Myocyte (in vitro differentiated cells): ENCODE measurements around the gene ZNF507. TPM values are rescaled to one million over a fixed set of nuclear protein-coding genes. Genes with fewer than 3 reads are reported as not detected.
A peak's percentile ranks its signal among the peaks of the same experiment; 100 is the strongest.
"Not testable (repeated sequence)": the region's sequence is repeated elsewhere in the genome, so short reads cannot be mapped to it uniquely, and the experiment has no call there.

Experiments
- DNase-seq: peaks from one replicate; pipeline ENCODE4 v3.0.0-alpha.2; 2012; ENCODE audit warnings: low read depth
- total RNA-seq: library from RNA; depleted of rRNA; stranded (reverse); fragments of >200 nt; gene quantifications from 2 replicates; pipeline ENCODE4 v1.2.3, GENCODE V29; 2014

Gene ZNF507
- total RNA-seq, 1 donor from 2014 or later: 9.8 TPM

GRCh38 chr19:32406161-32407003 is 61.0 kb downstream of the ZNF507 start:
- DNase-seq: no peak

GRCh38 chr19:32407004-32407992 is 61.9 kb downstream of the ZNF507 start:
- DNase-seq: peak; percentile 61

- DNase-seq: peak; percentile 24
These were observed 69.8 kb downstream of the ZNF507 start for GRCh38 chr19:32415246-32415645.

DNA sequence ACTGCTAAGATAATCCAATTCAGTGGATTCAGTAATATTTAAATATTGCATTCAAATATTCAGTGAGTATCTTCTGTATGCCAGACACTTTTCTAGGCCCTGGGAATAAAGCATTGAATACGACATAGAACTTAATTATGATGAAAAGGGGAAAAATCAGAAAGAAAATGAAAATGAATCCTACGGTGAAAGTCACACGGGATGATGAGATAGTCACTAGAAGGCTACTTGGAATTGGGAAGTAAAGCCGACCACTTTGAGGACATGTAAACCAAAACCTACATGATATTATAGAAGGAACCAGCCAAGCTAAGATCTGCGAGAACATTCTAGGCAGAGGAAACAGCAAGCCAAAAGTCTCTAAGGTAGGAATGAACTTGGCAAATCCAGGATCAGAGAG is 70.3 kb downstream of the ZNF507 start:
- no peak for DNase-seq

DNA sequence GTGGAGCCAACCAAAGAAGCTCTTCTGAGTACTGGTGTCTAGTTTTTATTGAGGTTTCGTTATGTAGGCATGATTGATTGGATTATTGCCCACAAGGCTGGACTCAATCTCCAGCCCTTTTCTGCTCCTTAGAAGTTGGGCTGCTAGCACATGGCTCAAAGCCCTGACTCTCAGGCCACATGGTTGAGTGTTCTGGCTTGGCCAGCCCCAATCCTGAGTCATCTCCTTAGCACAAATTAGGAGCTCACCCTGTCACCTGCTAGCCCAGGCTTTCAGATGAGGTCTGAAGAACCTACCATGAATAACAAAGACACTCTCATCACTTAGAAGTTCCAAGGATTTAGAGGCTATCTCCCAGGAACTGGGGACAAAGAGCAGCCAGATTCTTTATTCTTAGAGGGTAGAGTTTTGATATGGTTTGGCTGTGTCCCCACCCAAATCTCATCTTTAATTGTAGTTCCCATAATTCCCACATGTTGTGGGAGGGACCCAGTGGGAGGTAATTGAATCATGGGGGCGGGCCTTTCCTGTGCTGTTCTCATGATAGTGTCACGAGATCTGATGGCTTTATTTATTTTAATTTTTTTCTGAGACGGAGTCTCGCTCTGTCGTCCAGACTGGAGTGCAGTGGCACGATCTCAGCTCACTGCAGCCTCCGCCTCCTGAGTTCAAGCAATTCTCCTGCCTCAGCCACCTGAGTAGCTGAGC is 71.5 kb downstream of the ZNF507 start:
- DNase-seq: peak; percentile 71

DNA sequence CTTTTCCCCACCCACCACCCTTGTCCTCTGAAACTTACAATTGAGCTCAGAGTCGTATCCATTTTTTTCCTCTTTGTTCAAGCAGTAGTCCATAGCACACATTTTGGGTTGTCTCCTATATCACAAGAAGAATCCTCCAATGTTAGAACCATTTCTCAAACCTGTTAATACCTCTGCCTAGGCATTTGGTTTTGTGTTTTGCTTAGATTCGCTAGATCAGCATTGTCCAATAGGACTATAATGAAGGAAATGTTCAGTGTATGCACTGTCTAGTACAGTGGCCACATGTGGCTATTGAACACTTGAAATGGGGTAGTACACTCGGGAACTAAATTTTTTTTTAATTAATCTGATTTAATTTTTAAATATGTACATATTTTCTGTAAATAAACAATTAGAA is 72.7 kb downstream of the ZNF507 start:
- DNase-seq: no peak

GRCh38 chr19:32421589-32422361 is 76.4 kb downstream of the ZNF507 start:
- no peak for DNase-seq

- DNase-seq: no peak
These were observed 77.0 kb downstream of the ZNF507 start for GRCh38 chr19:32422435-32422834.

- DNase-seq: not testable (repeated sequence)
These were observed 78.5 kb downstream of the ZNF507 start for GRCh38 chr19:32423944-32424343.

DNA sequence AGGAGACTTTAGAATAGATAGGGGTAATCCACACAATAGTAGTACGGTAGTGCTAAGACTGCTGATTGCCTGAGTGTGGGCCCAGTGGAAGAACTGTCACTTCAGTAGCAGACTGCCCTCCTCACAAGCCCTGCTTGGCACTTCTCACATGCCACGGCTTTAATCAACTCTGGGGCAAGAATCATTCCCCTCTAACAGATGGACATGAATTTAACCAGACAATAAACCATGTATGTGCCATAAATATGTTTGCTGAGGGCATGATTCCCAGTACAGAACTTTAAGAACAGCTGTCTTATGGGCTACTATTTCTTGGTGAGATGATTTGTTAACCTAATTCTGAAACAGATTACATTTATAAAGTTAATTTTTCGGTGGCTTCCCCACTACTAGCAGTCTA is 82.1 kb downstream of the ZNF507 start:
- DNase-seq: peak; percentile 33

DNA sequence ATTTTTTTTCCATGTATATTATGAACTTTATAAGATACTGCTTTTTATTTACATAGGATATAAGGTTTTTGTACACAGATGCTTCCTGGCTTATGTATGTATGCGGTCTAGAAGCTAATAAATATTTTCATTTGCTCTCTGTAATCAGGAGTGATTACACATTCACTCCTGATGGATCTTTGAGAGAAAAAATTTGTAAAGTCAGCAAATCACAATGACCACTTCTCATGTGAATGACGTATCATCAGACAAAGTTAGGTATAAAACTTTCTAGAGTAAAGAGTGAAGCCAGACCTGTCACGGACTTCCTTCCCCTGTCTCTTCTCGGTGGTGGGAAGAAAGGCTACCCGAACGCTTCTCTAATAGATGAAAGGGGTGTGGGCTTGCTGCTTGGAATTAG is 91.3 kb downstream of the ZNF507 start:
- no peak for DNase-seq

GRCh38 chr19:32437096-32437495 is 91.7 kb downstream of the ZNF507 start:
- no peak for DNase-seq

Other genes with a start within 250 kb of the ZNF507 start
- gene DPY19L3, start 60.2 kb downstream of the ZNF507 start, total RNA-seq: 12.7 and 13.1 TPM in 2 replicates
- 123 and 146 TPM in 2 replicates for gene PDCD5, start 235.6 kb downstream of the ZNF507 start, total RNA-seq